NCI-H1092 treated with DMSO at 0.1 percent for 48 hours (cell line): ENCODE results near the gene LSP1.

ENCODE experiments used
- DNase-seq: peaks from one replicate; lab custom pipeline; 2025; lab: John Stamatoyannopoulos, UW

Gene LSP1

DNA sequence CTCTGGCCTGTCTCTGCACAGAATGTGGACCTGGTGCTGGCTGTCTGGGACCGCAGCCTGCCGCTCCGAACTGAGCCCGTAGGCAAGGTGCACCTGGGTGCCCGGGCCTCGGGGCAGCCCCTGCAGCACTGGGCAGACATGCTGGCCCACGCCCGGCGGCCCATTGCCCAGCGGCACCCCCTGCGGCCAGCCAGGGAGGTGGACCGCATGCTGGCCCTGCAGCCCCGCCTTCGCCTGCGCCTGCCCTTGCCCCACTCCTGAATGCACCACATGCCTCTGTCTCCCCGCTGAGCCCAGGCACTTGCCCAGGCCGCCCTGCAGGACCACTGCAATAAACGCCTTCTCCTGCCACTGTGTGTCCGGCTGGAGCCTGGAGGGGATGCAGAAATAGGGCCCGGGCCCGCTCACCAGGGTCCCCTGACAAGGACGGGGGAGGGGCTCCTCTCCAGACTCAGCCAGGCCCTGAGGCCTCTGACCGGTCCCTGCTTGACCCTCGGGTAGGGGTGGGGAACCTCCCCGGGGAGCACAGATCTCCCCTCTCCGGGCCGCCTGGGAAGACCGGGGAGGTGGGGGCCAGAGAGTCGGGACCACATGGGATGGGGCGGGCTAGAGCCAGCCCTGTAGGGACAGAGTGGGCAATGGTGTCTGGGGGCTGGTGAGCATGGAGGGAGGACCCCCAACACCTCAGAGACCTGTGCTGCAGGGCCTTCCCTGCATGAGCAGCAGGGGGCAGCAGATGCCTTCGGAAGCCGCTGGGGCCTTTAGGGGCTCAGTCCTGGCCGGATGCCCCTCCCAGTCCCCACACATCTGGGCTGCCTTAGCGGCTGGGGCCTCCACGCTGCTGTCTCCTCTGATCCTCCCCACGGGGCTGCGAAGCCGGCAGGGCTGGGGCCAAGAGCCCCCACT, 15.5 kb upstream of the LSP1 start:
- DNase-seq = no peak

DNA sequence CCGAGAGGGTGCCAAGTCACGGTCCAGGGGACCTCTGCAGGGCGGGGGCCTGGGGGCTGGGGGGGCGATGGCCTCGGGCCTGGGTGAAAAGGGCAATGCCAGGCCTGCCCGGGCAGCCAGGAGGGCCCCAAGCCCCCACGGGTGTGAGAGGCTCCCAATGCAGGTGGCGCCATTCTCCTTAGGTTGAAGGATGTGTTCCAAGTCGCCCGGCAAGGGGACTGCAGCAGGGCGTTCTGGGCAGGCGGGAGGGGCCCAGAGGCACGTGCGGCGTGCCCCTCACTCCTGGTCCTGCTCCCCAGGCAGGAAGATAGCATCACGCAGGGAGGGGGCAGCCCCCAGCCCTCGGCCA, 14.8 kb upstream of the LSP1 start:
- DNase-seq = no peak

DNA sequence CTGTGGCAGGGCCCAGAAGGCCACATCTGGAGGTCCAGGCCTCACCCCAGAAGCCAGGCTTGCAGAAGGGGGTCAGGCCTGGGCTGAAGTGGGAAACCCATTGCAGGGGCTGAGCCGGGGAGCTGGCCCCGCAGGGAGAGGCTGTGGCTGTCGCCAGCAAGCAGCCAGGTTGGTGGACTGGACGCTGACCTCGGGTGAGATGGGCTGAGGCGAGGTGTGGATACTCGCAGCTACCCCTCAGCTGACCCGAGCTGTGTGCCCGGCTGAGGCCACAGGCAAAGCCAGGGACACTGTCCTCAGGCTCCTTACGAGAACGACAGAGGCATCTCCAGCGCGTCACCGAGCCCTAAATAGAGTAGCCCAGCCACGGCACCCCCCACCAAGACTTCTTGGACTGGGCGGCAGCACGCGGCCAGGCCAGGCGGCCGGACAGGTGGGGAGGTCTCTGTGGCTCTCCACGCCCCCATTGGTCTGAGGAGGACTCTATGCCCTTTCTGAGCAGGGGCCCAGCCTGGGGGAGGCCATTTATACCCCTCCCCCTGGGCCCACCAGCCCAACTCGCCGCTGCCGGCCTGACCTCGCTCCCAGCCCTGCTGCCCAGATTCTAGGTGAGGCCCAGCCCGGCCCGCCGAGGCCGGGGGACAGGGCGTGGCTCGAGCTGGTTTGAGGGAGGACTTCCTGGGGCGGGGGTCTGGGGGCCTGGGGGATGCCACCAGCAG, 14.3 kb upstream of the LSP1 start, which contains the start of gene TNNI2:
TSS of gene TNNI2 (plus strand) at position 556 of the 719 bp plus-strand sequence. CDS start 716 bp downstream, outside the sequence.
- no peak for DNase-seq

DNA sequence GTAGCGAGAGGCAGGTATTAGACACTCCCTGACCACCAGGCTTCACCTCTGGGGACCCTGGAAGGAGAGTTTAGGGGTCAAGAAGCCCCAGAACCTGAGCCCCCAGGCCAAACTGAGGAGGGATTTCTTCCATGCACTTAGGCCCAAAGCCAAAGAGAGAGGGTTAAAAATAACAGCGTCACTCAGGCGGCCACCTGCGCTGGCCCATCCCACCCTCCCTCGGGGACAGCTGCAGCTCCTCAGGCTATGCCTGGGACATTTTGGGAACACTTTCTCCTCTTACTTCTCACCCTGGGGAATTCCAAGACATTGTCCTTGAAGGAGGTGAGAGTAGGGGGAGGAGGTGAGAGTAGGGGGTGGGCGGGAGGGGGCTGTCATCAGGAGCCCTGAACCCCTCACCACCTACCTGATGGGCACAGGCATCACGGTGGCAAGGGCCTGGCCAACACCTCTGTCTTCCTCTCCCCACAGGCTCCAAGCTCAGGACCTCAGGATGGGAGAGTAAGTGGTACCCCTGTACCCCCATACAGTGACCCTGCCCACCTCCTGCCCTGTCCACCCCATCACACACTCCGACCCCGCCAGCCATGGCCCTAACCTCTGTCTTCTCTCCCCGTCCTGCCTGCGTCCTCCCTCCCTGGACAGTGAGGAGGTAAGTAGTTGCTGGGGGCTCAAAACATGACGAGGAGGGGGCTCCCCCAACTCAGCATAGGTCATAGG, 13.5 kb upstream of the LSP1 start:
- DNase-seq = no peak

DNA sequence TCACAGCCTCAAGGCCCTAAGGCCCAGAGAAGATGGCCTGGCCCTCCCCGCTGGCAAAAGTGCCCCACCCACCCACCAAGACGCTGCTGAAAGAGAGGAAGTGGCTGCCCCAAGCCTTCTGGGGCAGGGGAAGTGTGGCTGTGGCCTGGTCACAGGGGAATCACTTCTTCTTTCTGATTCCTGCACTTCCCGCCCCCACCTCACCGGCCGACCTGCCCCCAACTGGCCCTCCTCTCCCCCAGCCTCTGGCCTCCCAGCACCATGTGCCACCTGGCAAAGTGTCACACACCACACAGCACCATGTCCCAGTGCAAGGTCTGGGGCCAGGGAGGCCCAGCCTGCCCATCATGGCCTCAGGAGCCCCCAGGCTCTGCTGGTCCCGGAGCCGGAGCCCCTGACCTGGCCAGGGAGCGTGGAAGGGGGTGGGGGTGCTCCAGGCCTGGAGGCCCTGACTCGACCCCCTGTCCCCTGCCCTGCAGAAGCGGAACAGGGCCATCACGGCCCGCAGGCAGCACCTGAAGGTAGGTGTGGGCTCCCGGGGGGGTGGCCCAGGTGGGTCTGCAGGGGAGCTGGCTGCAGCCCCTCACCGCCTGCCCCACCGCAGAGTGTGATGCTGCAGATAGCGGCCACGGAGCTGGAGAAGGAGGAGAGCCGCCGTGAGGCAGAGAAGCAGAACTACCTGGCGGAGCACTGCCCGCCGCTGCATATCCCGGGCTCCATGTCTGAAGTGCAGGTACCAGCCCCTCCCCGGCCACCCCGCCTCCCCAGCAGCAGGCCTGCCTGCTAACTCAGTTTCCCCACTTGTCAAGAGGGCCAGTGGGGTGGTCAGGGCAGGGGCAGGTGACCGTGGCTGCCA, 12.7 kb upstream of the LSP1 start:
- no peak for DNase-seq

DNA sequence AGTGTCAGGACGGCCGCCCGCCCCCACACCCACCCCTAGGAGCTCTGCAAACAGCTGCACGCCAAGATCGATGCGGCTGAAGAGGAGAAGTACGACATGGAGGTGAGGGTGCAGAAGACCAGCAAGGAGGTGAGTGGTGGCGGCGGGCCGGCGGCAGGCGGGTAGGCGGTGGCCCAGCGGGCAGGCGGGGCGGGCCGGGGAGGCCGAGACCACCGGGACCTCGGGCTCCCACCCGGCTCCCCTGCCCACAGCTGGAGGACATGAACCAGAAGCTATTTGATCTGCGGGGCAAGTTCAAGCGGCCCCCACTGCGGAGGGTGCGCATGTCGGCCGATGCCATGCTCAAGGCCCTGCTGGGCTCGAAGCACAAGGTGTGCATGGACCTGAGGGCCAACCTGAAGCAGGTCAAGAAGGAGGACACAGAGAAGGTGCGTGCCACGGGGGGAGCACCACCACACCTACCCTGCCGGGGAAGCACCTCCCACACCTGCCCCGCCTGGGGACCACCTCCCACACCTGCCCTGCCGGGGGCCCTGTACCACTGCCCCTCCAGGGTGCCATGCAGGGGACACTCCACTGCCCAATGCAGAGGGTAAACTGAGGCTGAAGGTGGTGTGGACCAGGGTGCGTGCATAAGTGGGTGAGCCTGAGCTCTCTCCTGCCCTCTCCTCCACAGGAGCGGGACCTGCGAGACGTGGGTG, 12.0 kb upstream of the LSP1 start:
- no peak for DNase-seq

DNA sequence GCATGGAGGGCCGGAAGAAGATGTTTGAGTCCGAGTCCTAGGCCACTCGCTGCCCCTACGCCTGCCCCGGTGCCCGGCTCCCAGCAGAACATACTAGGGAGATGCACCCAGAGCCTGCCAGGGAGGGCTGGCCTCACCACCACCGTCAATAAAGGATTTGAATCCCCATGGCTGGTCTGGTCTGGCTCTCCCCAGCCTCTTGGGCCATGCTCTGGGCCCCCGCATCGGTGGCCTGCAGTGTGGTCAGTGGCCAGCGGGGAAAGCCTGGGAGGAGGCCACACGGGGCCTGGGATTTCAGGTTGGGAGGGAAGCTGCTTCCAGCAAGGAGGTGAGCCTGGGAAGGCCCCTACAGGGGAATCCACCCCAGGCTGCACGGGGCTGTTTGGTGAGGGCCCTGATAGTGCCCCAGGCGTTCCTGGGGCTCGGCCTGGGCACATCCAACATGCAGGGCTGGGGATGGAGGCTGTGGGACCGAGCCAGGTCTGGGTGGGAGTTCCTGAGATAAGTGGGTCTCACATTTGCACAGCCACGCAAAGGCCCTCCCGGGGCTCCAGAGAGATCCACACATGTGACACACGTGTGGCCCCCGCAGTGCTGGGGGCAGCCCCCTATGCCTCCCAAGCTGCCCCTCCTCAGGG, 11.3 kb upstream of the LSP1 start:
- DNase-seq = no peak

DNA sequence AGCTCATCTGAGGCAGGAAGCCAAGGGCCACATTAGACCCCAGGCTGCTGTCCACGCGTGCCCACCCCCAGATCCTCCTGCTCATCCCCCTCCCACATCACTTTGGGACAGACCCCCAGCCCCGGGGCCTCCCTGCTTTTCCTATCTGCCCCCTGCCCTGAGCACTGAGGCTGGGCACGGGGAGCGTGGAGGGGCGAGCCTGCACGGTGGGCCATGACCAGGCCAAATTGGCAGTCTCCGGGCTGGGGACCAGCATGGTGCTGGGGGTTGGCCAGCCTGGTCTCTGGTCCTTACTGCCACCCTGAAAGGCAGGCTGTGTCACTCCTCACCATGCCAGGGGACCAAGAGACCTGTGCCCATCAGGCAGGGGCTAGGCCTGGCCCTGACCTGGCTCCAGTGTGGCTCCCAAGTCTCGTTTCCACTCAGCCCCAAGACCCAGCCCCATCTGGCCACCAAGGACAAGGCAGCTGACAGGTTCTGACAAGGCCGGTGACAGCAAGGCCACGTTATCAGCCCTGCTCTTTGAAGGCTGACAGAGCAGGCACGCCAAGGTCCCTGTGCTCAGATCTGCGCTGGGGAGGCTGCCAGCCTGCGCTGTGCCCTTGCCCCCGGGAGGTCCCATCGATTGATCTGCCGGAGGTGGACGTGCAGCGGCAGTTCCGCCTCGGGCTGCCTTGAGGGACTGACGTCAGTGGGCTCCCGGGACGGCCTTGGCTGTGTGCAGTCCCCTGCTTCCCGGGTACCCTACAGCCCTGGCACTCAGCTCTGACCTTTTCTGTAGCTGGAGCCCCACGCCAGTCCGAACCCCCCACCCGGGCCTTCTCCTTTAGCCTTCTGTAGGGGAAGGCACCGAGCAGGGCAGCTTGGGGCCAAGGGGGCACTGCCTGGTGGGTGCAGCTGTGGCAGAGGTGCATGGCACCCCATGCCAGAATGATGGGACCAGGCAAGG, 10.5 kb upstream of the LSP1 start:
- DNase-seq = no peak

DNA sequence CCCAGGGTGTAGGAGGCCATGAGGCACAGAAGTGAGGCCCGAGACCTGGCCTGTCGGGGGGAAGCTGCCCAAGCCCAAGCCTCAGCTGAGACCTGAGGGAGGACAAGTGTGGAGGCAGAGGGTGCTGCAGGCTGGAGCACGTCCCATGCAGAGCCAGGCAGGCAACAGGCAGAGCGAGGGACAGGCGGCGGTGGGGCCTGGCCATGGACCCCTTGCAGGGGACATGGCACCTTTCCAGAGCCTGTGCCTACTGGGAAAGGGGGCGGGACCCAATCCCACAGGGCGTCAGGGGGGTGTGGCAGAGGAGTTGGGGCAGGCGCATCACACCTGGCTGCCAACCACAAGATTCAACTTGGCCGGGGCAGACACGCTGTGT, 9.8 kb upstream of the LSP1 start:
- DNase-seq = no peak

DNA sequence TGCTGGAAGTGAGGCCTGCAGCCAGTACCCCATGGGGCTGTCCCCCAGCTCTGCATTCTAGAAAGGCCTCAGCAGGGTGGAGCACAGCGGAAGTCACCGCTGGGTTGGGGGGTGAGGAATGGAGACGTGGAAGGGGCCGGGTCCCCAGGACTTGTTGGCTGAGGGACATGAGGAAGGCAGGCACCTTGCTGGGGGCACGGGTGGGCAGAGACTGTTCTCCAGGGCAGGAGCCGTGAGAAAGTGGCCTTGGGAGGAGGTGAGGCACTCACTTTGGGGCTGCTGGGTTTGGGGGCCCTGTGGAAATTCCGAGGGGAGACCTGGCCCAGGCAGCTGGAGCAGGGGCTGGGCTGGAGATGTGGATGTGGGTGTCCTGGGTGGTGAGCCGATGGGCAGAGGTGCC, 9.1 kb upstream of the LSP1 start:
- no peak for DNase-seq

DNA sequence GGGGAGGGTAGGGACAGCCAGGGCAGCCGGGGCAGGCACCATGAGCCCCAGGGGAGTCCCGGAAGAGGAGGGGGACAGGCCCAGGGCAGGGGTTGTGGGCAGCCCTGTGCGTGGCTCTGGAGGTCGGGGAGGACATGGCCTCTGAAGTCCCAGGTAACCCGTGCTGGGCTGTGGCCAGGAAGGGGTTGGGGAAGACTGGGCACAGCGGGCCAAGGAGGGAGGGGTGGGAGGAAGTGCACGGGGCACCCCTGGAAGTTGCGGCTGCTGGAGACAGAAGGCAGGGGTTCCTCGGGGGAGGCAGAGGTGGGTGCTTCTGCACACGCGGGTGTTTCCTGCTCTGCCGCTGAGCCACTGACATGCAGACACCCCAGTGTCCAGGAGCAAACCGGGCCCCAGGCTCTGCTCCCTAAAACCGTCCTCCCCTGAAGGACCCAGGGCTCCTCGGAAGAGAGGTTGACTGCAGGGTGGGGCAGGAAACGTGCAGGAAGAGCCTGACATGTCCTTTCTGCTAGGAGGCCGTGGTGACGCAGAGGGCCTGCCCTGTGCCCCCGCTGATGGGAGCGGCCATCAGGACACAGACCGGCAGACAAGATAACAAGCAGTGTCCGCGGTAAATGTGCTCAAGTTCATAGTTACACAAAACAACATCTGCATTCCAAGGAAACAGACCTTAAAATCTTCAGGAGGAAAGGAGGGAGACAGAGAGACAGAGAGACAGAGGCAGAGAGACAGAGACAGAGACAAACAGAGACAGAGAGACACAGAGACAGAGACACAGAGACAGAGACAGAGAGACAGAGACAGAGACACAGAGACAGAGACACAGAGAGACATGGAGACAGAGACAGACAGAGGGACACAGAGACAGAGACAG, 8.4 kb upstream of the LSP1 start:
- DNase-seq = no peak

DNA sequence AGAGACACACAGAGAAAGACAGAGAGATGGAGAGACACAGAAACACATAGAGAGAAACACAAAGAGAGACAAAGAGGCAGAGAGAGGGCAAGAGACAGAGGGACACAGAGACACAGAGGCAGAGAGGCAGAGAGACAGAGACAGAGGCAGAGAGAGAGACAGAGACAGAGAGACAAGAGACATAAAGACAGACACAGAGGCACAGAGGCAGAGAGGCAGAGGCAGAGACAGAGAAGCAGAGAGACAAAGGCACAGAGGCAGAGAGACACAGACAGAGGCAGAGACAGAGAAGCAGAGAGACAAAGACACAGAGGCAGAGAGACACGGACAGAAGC, 7.8 kb upstream of the LSP1 start:
- no peak for DNase-seq

DNA sequence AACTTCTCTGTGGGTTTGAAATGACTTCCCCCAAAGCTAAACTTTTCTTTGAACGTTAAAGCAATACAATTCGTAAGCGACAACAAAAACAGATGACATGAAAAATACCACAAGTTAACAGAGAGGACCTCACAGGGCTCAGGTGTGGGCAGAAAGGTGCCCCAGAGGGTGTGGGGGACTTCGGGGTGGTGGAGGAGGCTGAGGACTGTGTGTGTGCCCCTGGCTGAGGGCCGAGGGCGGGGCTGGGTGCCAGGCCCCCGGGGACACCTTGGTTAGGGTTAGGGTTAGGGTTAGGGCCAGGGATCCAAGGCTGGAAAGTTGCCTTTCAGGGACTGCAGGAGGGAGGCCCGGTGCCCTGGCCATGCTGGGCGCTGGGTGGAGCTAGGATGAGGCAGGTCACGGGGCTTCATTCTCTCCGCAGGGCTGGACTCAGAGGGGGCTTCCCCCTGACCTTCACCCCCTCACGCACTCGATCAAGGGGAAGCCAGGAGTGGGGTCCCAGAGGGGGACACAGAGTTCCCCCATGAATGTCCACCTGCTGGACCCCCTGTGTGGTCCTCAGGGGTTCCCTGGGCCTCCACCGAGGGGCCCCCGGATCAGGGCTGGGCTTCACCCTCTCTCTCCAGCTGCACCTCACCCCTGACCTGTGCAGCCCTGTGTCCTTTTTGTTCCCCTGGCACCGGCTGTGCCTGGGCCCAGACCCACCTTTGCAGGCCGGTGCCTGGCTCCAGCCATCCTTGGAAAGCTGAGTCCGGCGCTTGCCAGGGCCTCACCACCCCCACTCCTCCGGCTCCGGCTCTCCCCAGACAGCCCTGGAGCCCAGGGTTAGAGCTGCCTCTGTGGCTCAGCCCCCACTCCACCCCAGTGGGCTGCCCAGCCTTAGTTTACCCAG, 7.1 kb upstream of the LSP1 start:
- no peak for DNase-seq

DNA sequence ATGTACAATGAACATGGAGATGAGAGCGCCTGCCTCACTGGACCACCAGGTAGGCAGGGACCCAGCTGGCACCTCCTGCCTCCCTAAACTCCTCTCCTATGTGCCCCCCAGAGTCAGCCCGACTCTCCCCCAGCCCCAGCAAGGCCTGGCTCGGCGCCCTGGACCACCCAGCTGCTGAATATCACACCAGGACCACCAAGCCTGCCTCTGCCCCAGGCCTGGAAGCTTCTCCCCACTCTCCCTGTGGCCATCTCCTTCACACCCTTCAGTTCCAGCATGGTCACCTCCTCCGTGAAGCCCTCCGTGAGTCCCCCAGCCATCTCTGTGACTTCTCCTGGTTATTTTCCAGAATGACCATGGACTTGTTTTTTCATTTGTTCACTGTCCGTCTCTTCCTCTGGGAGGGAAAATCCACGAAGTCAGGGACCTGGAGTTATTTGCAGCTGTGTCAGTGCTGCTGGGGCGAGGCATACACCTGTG, 6.4 kb upstream of the LSP1 start:
- no peak for DNase-seq

DNA sequence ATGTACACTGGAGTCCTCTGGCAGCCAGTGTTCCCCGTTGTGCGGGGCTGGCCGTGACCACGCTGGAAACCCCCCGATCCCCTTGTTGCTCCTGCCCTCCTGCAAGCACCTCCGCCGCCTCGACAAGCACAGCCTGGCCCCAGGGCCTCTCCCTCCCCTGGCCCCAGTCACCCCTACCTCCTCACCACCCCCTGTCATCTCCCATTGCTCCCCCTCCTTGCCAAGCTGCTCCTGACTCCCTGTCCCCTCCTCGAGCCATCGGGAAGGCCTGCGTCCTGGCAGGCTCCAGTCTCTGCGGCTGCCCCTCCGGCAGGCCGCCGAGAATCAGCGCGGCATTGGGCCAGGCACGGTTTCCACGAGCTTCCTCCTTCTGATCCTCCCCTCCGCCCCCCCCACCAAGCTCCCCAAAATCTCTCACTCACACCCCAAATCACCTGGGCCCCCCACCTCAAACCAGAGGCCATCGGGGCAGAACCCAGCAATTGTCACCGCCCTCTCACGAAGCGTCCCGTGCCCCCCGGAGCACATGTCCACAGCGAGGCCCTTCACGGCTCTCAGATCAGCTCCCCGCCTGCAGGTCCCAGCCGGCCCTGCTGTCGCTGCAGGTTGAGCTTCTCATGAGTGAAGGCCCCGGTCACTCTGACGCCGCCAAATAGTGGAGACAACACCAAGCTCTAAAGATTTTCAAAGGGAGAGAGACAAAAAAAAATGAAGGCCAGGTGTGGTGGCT, 5.7 kb upstream of the LSP1 start:
- no peak for DNase-seq

DNA sequence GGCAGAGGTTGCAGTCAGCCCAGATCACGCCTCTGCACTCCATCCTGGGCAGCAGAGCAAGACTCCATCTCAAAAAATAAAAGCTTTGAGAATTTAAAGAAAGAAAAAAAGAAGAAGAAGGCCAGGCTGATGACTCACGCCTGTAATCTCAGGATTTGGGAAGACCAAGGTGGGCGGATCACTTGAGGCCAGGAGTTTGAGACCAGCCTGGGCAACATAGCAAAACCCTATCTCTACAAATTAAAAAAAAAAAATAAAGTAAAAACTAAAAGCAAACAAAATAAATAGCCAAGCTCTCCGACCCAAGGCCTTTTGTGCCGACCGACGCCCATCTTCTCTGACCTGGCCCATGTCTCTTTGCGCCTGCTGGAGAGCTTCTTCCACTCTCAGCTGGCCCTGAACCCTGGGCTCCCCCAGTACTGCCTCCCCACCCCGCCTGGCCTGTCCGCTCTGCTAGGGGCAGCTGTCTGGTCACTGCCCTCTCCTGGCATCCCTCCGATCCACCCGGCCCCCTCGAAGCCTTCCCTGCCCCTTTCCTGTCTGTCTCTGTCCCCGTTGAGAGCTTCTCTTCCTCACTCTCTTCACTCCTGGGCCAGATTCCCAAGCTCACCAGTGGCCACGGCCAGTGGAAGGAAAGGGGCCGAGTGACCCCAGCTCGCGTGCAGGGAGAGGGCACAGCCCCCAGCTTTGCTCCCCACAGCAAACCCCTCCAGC, 4.8 kb upstream of the LSP1 start:
- no peak for DNase-seq
